ENCODE measurements around the gene AFF3.

DNA sequence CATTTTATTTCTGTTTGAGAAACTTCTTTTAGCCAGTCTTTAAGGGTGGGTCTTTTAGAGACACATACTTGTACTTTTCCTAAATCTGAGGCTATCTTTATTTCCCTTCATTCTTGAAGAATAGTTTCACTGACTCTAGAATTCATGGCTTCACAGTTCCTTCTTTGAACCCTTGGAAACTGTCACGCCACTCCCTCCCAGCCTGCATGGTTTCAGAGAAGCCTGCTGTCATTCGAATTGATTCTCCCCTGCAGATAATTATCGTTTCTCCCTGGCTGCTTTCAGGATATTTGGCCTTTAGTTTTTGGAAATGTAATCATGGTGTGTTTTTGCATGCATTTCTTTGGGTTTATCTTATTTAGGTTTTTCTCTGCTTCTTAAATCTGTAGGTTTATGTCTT, 580.6 kb downstream of the AFF3 start:
- TF ChIP-seq, protein P1, sequence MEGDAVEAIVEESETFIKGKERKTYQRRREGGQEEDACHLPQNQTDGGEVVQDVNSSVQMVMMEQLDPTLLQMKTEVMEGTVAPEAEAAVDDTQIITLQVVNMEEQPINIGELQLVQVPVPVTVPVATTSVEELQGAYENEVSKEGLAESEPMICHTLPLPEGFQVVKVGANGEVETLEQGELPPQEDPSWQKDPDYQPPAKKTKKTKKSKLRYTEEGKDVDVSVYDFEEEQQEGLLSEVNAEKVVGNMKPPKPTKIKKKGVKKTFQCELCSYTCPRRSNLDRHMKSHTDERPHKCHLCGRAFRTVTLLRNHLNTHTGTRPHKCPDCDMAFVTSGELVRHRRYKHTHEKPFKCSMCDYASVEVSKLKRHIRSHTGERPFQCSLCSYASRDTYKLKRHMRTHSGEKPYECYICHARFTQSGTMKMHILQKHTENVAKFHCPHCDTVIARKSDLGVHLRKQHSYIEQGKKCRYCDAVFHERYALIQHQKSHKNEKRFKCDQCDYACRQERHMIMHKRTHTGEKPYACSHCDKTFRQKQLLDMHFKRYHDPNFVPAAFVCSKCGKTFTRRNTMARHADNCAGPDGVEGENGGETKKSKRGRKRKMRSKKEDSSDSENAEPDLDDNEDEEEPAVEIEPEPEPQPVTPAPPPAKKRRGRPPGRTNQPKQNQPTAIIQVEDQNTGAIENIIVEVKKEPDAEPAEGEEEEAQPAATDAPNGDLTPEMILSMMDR (IDR thresholded peaks at IDR 0.05; ENCODE audit: extremely low read depth in 1 of 2, insufficient read depth in 1 of 2, low read depth in 1 of 2, low read length in 2 of 2): no peak
- no peak for TF ChIP-seq POLR2AphosphoS5 (IDR thresholded peaks at IDR 0.05; ENCODE audit: insufficient read depth, low read depth, low read length)
- TF ChIP-seq POLR2A (IDR thresholded peaks at IDR 0.05; ENCODE audit: low read depth, low read length): no peak
- TF ChIP-seq MYC (IDR thresholded peaks at IDR 0.05; ENCODE audit: low read depth, low read length): no peak
- TF ChIP-seq GATA2 (IDR thresholded peaks at IDR 0.05; ENCODE audit: insufficient read depth, insufficient read length, low read depth, low read length): no peak
- no peak for TF ChIP-seq FOS (IDR thresholded peaks at IDR 0.05; ENCODE audit: borderline replicate concordance, insufficient read depth, low read length)
